K562 (cell line): ENCODE measurements around the gene KRTAP4-6. TPM values are rescaled to one million over a fixed set of nuclear protein-coding genes. Genes with fewer than 3 reads are reported as not detected.

Experiments
- ATAC-seq: fragments of 200-7000 bp; cut with Tn5 transposase; 3 replicates; pipeline ENCODE4 v1.9.1; 2020; ENCODE audit warnings: moderate library complexity
- BruUV-seq: library from RNA; stranded (reverse); fragments of 400-500 nt; replicated peaks from 2 replicates; lab custom pipeline; 2021; lab: Mats Ljungman, UMichigan
- CTCF ChIA-PET: fragments of 300-600 bp; formaldehyde crosslinking; extraction: SDS; loops from one replicate; lab custom pipeline; 2021; ENCODE audit warnings: low intra/inter-chr PET ratio; lab: Yijun Ruan, JAX
- POLR2A ChIA-PET: fragments of 300-600, 350-650 bp; sonication (Branson Sonifier 250); formaldehyde crosslinking; extraction: SDS; loops from one replicate; lab custom pipeline; 2021; ENCODE audit warnings: antibody characterized with exemption, inconsistent platforms; lab: Yijun Ruan, JAX
- DNase-seq, 4 experiments: peaks; one replicate each; pipeline versions ENCODE4 v3.0.0 to v3.0.0-alpha.2; 2011 to 2018; ENCODE audit warnings: low spot score in 3 of 4, mixed read lengths in 3 of 4; ENCODE audit errors: extremely low read depth in 1 of 4
- FAIRE-seq: peaks from 2 replicates; lab custom pipeline; 2011; peaks lifted over from hg19 to GRCh38; lab: Jason Lieb, UNC
- H2AFZ ChIP-seq: 2 replicates; pipeline ENCODE4 v1.6.0; 2011; ENCODE audit warnings: low read depth, low read length, control low read depth, inconsistent platforms
- H3K27ac ChIP-seq: fragments of 200-600 bp; 3 replicates; pipeline ENCODE4 v1.8.0; 2011; ENCODE audit warnings: low read depth, mild to moderate bottlenecking, control low read depth, inconsistent platforms, low read length, moderate library complexity, mixed read lengths; ENCODE audit errors: extremely low read depth
- H3K27me3 ChIP-seq, 2 experiments: fragments of 300-600 bp in 1 of 2; 2 replicates in 1 of 2; 3 replicates in 1 of 2; pipeline versions ENCODE4 v1.6.0 to v1.8.0; 2011; ENCODE audit warnings: inconsistent platforms in 2 of 2, low read length in 2 of 2, mild to moderate bottlenecking in 1 of 2, mixed read lengths in 1 of 2, moderate library complexity in 1 of 2; ENCODE audit not compliant: control insufficient read depth in 2 of 2, insufficient read depth in 2 of 2
- H3K36me3 ChIP-seq: fragments of 300-600 bp; 3 replicates; pipeline ENCODE4 v1.8.0; 2011; ENCODE audit warnings: mild to moderate bottlenecking, low read length, inconsistent platforms; ENCODE audit not compliant: control insufficient read depth, insufficient read depth
- H3K4me1 ChIP-seq, 2 experiments: fragments of 200-600 bp in 1 of 2; replicated peaks in 1 of 2; 2 replicates in 1 of 2; 3 replicates in 1 of 2; pipeline versions ENCODE4 v1.5.1 to v1.8.0; 2011; ENCODE audit warnings: inconsistent platforms in 2 of 2, low read length in 2 of 2, mild to moderate bottlenecking in 1 of 2, mixed read lengths in 1 of 2, moderate library complexity in 1 of 2; ENCODE audit not compliant: control insufficient read depth in 2 of 2, insufficient read depth in 2 of 2
- H3K4me2 ChIP-seq: 2 replicates; pipeline ENCODE4 v1.6.1; 2011; ENCODE audit warnings: low read length, control low read depth, inconsistent platforms, mixed read lengths; ENCODE audit not compliant: insufficient read depth
- H3K4me3 ChIP-seq: fragments of 200-600 bp; sonication (generic), shearing (Covaris generic); 2 replicates; pipeline ENCODE4 v1.5.1; 2016; ENCODE audit warnings: control low read depth, inconsistent platforms
- H3K79me2 ChIP-seq: fragments of 200-600 bp; 3 replicates; pipeline ENCODE4 v1.8.0; 2011; ENCODE audit warnings: low read length, inconsistent platforms; ENCODE audit not compliant: control insufficient read depth, insufficient read depth
- H3K9ac ChIP-seq, 2 experiments: 2 replicates each; pipeline versions ENCODE4 v1.6.0 to v1.6.1; 2011; ENCODE audit warnings: low read depth in 2 of 2, low read length in 2 of 2, control low read depth in 1 of 2, inconsistent platforms in 1 of 2, mild to moderate bottlenecking in 1 of 2, mixed read lengths in 1 of 2; ENCODE audit not compliant: insufficient read depth in 1 of 2
- H3K9me1 ChIP-seq: one replicate; pipeline ENCODE4 v1.6.0; 2011; ENCODE audit warnings: inconsistent platforms, mild to moderate bottlenecking, low read length, moderate library complexity; ENCODE audit not compliant: control insufficient read depth, insufficient read depth
- H3K9me3 ChIP-seq: replicated peaks from 2 replicates; pipeline ENCODE4 v1.5.1; 2011; ENCODE audit warnings: low read depth, low read length, inconsistent platforms; ENCODE audit not compliant: control insufficient read depth, insufficient read depth
- H4K20me1 ChIP-seq: replicated peaks from 2 replicates; pipeline ENCODE4 v1.6.1; 2011; ENCODE audit warnings: low read length, inconsistent platforms, mixed read lengths; ENCODE audit not compliant: control insufficient read depth, insufficient read depth
- CBX3 ChIP-seq, 2 experiments: IDR thresholded peaks; 1 replicate in 1 of 2; 2 replicates in 1 of 2; pipeline ENCODE4 v1.6.1; 2012; ENCODE audit warnings: inconsistent platforms in 2 of 2, low read length in 2 of 2, borderline replicate concordance in 1 of 2, control low read depth in 1 of 2
- CEBPG ChIP-seq, 3 experiments: fragments of 200-800 bp in 1 of 3; sonication (Bioruptor generic) in 1 of 3; sonication (generic) in 1 of 3; formaldehyde crosslinking in 1 of 3; IDR thresholded peaks in 2 of 3; conservative IDR thresholded peaks in 1 of 3; 2 replicates each; pipeline versions ENCODE4 v1.6.1 to v1.8.0; 2016 to 2022; ENCODE audit warnings: missing compliant biosample characterization in 2 of 3, missing genetic modification characterization in 2 of 3, mild to moderate bottlenecking in 1 of 3, missing genetic modification reagents in 1 of 3
- COPS2 ChIP-seq: fragments of 450-650 bp; conservative IDR thresholded peaks from 2 replicates; pipeline ENCODE4 v1.6.1; 2016; ENCODE audit warnings: mild to moderate bottlenecking, moderate library complexity
- ETV1 ChIP-seq: fragments of 450-650 bp; conservative IDR thresholded peaks from 2 replicates; pipeline ENCODE4 v1.6.1; 2016; ENCODE audit warnings: missing genetic modification characterization, control low read depth, low read depth, missing compliant biosample characterization
- FOXA3 ChIP-seq, 2 experiments: fragments of 450-650 bp in 1 of 2; sonication (generic) in 1 of 2; formaldehyde crosslinking; IDR thresholded peaks in 1 of 2; conservative IDR thresholded peaks in 1 of 2; 2 replicates each; pipeline versions ENCODE4 v1.4.0 to v1.8.0; 2020 to 2022; ENCODE audit warnings: mild to moderate bottlenecking in 2 of 2, missing genetic modification reagents in 1 of 2
- HDGF ChIP-seq: fragments of 450-650 bp; IDR thresholded peaks from 2 replicates; pipeline ENCODE4 v1.6.1; 2016
- HEY1 ChIP-seq: fragments of 250-450 bp; sonication (Bioruptor Pico); IDR thresholded peaks from 2 replicates; pipeline ENCODE4 v1.5.0; 2020; ENCODE audit warnings: mild to moderate bottlenecking, moderate library complexity, borderline replicate concordance
- NCOR1 ChIP-seq: fragments of 450-650 bp; IDR thresholded peaks from 2 replicates; pipeline ENCODE4 v1.6.1; 2016; ENCODE audit warnings: mild to moderate bottlenecking, moderate library complexity
- NFRKB ChIP-seq: fragments of 450-650 bp; IDR thresholded peaks from 2 replicates; pipeline ENCODE4 v1.6.1; 2016; ENCODE audit warnings: low read depth
- PHB2 ChIP-seq: fragments of 450-650 bp; IDR thresholded peaks from 2 replicates; pipeline ENCODE4 v1.6.1; 2017; ENCODE audit warnings: low read depth
- PML ChIP-seq: IDR thresholded peaks from 2 replicates; pipeline ENCODE4 v1.6.1; 2012; ENCODE audit warnings: low read length, inconsistent platforms
- RBM14 ChIP-seq: fragments of 200-400 bp; formaldehyde crosslinking; IDR thresholded peaks from 2 replicates; pipeline ENCODE4 v1.6.1; 2018; ENCODE audit warnings: low read depth, mild to moderate bottlenecking, low read length, moderate library complexity, borderline replicate concordance; ENCODE audit not compliant: insufficient read depth
- U2AF2 ChIP-seq: fragments of 200-400 bp; formaldehyde crosslinking; optimal IDR thresholded peaks from 2 replicates; pipeline ENCODE3; 2017; ENCODE audit warnings: low read depth, mild to moderate bottlenecking, low read length
- XRCC3 ChIP-seq: fragments of 450-650 bp; IDR thresholded peaks from 2 replicates; pipeline ENCODE4 v1.6.1; 2017; ENCODE audit warnings: mild to moderate bottlenecking, moderate library complexity
- ZNF175 ChIP-seq: fragments of 200-800 bp; sonication (Bioruptor generic); IDR thresholded peaks from 2 replicates; pipeline ENCODE4 v1.6.1; 2016; ENCODE audit warnings: low read depth, mild to moderate bottlenecking, missing genetic modification characterization, missing compliant biosample characterization
- ZNF717 ChIP-seq: fragments of 250-450 bp; sonication (Bioruptor Pico); IDR thresholded peaks from 2 replicates; pipeline ENCODE4 v1.5.0; 2021
- ZNF780A ChIP-seq: fragments of 250-450 bp; sonication (Bioruptor Pico); IDR thresholded peaks from 2 replicates; pipeline ENCODE4 v1.5.0; 2021; ENCODE audit warnings: mild to moderate bottlenecking
- WGBS: fragments of 100-300 bp; shearing (Covaris generic); methylation state at CpG from one replicate; pipeline ENCODE4 v1.1.6; 2016; ENCODE audit warnings: low coverage, mixed read lengths; ENCODE audit not compliant: insufficient coverage; ENCODE audit errors: missing lambda C conversion rate; 5-methylcytosine and 5-hydroxymethylcytosine counted together
- in situ Hi-C: fragments of 300-500 bp; cut with MboI; formaldehyde crosslinking; loops from 4 replicates; pipeline ENCODE4 v1.15.0; 2018; ENCODE audit warnings: inconsistent platforms, mixed read lengths
- intact Hi-C: fragments of 100-400 bp; cut with micrococcal nuclease; formaldehyde crosslinking; loops from 2 replicates; pipeline ENCODE4 v1.14.2; 2022
- polyA plus RNA-seq, 8 experiments: library from polyadenylated mRNA; depleted of rRNA in 4 of 8; stranded (reverse) in 5 of 8; unstranded in 3 of 8; fragments of >200 nt; fragmentation: Nextera tagmentation in 2 of 8; fragmentation: Illumina TruSeq in 1 of 8; extraction: Ambion mirVana in 2 of 8; extraction: Trizol in 1 of 8; gene quantifications; 2 replicates each; pipeline versions ENCODE4 v1.2.1 to v1.2.3, GENCODE V29; 2011 to 2014; ENCODE audit warnings: inconsistent platforms in 1 of 8, missing spikeins in 1 of 8
- total RNA-seq, 7 experiments: library from RNA; depleted of rRNA in 6 of 7; stranded (reverse); fragments of >200 nt in 6 of 7; fragmentation: Illumina TruSeq in 2 of 7; extraction: Trizol in 2 of 7; gene quantifications; 2 replicates each; pipeline versions ENCODE4 v1.2.1 to v1.2.3, GENCODE V29; 2011 to 2021; ENCODE audit warnings: low replicate concordance in 1 of 7
- TF ChIP-seq, protein P1 (sequence below): fragments of 250-450 bp; sonication (Bioruptor Pico); IDR thresholded peaks from 2 replicates; pipeline ENCODE4 v1.8.0; 2021; ENCODE audit warnings: mild to moderate bottlenecking, moderate library complexity
- TF ChIP-seq, protein P2 (sequence below), 3 experiments: fragments of 200-800 bp in 1 of 3; sonication (Bioruptor generic) in 1 of 3; sonication (generic) in 1 of 3; formaldehyde crosslinking in 1 of 3; IDR thresholded peaks; 2 replicates each; pipeline versions ENCODE4 v1.6.1 to v1.8.0; 2016 to 2022; ENCODE audit warnings: mild to moderate bottlenecking in 2 of 3, missing compliant biosample characterization in 2 of 3, missing genetic modification characterization in 2 of 3, missing genetic modification reagents in 1 of 3

KRTAP4-6 gene
- total and polyA plus RNA-seq, 9 of the 15 experiments (the other 6 are each of a cell fraction or from before 2014, with no cell fraction given): not detected

DNA sequence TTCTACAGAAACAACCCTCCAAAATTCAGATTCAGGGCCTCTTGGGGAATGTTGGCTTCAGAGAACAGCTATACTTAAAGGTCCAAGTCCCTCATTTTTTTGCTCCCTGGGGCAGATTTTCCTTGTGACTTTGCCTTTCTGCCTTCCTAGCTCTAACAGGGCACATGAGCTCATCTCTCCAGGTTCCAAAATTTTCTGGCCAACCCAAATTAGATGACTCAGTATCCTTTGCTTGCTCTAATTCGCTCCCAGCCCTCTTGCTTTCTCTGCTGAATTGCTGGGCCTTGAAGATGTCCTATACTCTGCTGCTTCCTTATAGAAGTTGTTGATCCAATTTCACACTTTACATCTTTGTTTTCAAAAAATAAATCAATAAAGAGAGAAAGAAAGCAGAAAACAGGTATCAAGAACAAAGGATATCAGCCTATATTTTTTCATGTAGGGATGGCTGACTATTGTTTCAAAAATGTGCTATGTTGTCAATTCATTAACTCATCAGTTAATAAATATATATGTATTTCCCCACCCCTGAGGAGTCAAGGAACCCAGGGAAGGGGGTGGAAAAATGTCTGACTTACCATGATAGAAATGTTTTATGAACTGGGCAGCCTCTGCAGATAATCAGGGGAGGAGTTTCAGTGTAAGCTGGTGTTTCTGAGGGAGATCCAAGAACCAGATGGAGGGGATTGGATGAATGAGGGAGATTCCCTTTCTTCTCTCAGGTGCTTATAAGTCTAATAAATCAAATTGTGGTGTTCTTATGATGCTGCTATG lies 38.7 kb upstream of the KRTAP4-6 start (continued):
- no peak for TF ChIP-seq XRCC3
- no peak for TF ChIP-seq HEY1 (CRISPR knock-in tag)
- TF ChIP-seq ZNF175 (CRISPR knock-in tag): no peak

DNA sequence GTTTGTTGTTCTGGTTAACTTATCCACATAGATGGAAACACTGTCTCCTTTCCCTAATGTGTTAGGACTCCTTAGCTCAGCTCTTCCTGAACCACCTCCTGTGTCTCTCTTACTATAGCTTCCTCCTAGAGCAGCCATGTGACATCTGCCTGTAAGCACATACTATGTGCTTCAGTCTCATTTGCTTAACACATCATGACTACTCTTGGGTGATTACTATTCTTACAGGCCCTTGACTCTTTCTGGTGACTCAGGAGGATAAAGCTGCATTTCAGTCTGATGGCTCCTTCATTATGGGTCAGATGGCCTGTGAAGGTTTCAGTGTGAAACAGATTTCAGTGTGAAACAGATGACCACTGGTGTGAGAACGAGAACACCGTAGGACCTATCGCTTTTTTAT lies 38.0 kb upstream of the KRTAP4-6 start:
- BruUV-seq: no TSS peak
- no peak overlapping the region for H3K9ac ChIP-seq
- no peak overlapping the region for H2AFZ ChIP-seq
- H3K27me3 ChIP-seq: peaks cover 3 to 10% of the 10 kb centered on the region in 2 experiments; a peak in 3 of 5 replicates
- H3K4me2 ChIP-seq: no peak overlapping the region
- no peaks in the 10 kb centered on the region for H3K36me3 ChIP-seq
- no peaks in the 10 kb centered on the region; the same call in 1 of the 2 replicates for H4K20me1 ChIP-seq
- H3K4me3 ChIP-seq: no peak overlapping the region
- no peaks in the 10 kb centered on the region for H3K9me3 ChIP-seq
- H3K79me2 ChIP-seq: no peaks in the 10 kb centered on the region
- POLR2A ChIA-PET: no interaction called here
- in situ Hi-C loops (no loop called here), intact Hi-C loops (no loop called here)
- no peaks in the 10 kb centered on the region for H3K9me1 ChIP-seq
- H3K27ac ChIP-seq: no peak overlapping the region
- no peak for FAIRE-seq
- DNase-seq: no peak
- 4% methylated on average over 3 of the region's 3 CpGs for WGBS
- CTCF ChIA-PET: no interaction called here
- H3K4me1 ChIP-seq: peaks cover 0 to 2% of the 10 kb centered on the region in 2 experiments; a peak in 2 of 5 replicates
- TF ChIP-seq ETV1: no peak
- TF ChIP-seq COPS2: no peak
- TF ChIP-seq CEBPG (CRISPR knock-in tag; IDR thresholded peaks at IDR 0.05): no peak
- no peak for TF ChIP-seq CEBPG (tag; conservative IDR thresholded peaks at IDR 0.05 in 1 of 2, IDR thresholded peaks at IDR 0.05 in 1 of 2)
- TF ChIP-seq HDGF: no peak
- TF ChIP-seq ZNF780A (CRISPR knock-in tag): no peak
- no peak for TF ChIP-seq NCOR1
- TF ChIP-seq CBX3 (IDR thresholded peaks at IDR 0.05; ENCODE audit: borderline replicate concordance in 1 of 2, low read length in 2 of 2): no peak
- no peak for TF ChIP-seq NFRKB
- no peak for TF ChIP-seq FOXA3 (CRISPR knock-in tag; conservative IDR thresholded peaks at IDR 0.05 in 1 of 2, IDR thresholded peaks at IDR 0.05 in 1 of 2)
- no peak for TF ChIP-seq RBM14
- TF ChIP-seq, protein P1, sequence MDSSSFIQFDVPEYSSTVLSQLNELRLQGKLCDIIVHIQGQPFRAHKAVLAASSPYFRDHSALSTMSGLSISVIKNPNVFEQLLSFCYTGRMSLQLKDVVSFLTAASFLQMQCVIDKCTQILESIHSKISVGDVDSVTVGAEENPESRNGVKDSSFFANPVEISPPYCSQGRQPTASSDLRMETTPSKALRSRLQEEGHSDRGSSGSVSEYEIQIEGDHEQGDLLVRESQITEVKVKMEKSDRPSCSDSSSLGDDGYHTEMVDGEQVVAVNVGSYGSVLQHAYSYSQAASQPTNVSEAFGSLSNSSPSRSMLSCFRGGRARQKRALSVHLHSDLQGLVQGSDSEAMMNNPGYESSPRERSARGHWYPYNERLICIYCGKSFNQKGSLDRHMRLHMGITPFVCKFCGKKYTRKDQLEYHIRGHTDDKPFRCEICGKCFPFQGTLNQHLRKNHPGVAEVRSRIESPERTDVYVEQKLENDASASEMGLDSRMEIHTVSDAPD (CRISPR knock-in tag): no peak
- TF ChIP-seq, protein P2, sequence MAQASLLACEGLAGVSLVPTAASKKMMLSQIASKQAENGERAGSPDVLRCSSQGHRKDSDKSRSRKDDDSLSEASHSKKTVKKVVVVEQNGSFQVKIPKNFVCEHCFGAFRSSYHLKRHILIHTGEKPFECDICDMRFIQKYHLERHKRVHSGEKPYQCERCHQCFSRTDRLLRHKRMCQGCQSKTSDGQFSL (CRISPR knock-in tag; IDR thresholded peaks at IDR 0.05): no peak
- TF ChIP-seq, protein P2 (tag; IDR thresholded peaks at IDR 0.05): no peak
- TF ChIP-seq ZNF717: no peak
- TF ChIP-seq PML: no peak
- no peak for TF ChIP-seq PHB2
- no peak for TF ChIP-seq U2AF2
- ATAC-seq: no peak
